IMR-90 (cell line): ENCODE measurements around the gene TAS2R10. TPM values are rescaled to one million over a fixed set of nuclear protein-coding genes. Genes with fewer than 3 reads are reported as not detected.

Experiments
- ATAC-seq: fragments of 200-7000 bp; cut with Tn5 transposase; 2 replicates; pipeline ENCODE4 v1.9.1; 2020; ENCODE audit warnings: low read depth, mild to moderate bottlenecking, moderate library complexity
- BruUV-seq: library from RNA; stranded (reverse); fragments of 400-500 nt; replicated peaks from 2 replicates; lab custom pipeline; 2021; lab: Mats Ljungman, UMichigan
- CTCF ChIA-PET: fragments of 300-600 bp; formaldehyde crosslinking; extraction: SDS; loops from one replicate; lab custom pipeline; 2021; ENCODE audit warnings: antibody characterized with exemption; lab: Yijun Ruan, JAX
- POLR2A ChIA-PET: fragments of 300-600 bp; sonication (Branson Sonifier 250); formaldehyde crosslinking; loops from one replicate; lab custom pipeline; 2022; ENCODE audit warnings: antibody characterized with exemption; ENCODE audit not compliant: unreplicated experiment; lab: Charles Lee
- DNase-seq: peaks from one replicate; pipeline ENCODE4 v3.0.0; 2013
- H2AFZ ChIP-seq: replicated peaks from 2 replicates; pipeline ENCODE3; 2013; ENCODE audit warnings: low read length, mild to moderate bottlenecking; ENCODE audit not compliant: poor library complexity
- H2AK5ac ChIP-seq: 2 replicates; pipeline ENCODE4 v1.6.1; 2013; ENCODE audit warnings: low read depth, low read length, inconsistent platforms
- H2AK9ac ChIP-seq: replicated peaks from 2 replicates; pipeline ENCODE3; 2013; ENCODE audit warnings: mild to moderate bottlenecking, low read depth, low read length, moderate library complexity; ENCODE audit not compliant: poor library complexity
- H2BK120ac ChIP-seq: 2 replicates; pipeline ENCODE4 v1.6.1; 2013; ENCODE audit warnings: low read depth, low read length, inconsistent platforms
- H2BK15ac ChIP-seq: 3 replicates; pipeline ENCODE4 v1.6.1; 2013; ENCODE audit warnings: low read depth, low read length, inconsistent platforms
- H2BK20ac ChIP-seq: 2 replicates; pipeline ENCODE4 v1.6.1; 2013; ENCODE audit warnings: low read depth, mild to moderate bottlenecking, inconsistent platforms, low read length, moderate library complexity
- H2BK5ac ChIP-seq: 2 replicates; pipeline ENCODE4 v1.6.1; 2013; ENCODE audit warnings: mild to moderate bottlenecking, low read depth, low read length, inconsistent platforms; ENCODE audit not compliant: poor library complexity, severe bottlenecking
- H3K14ac ChIP-seq: replicated peaks from 2 replicates; pipeline ENCODE4 v1.6.1; 2013; ENCODE audit warnings: low read depth, low read length, inconsistent platforms
- H3K18ac ChIP-seq: 2 replicates; pipeline ENCODE4 v1.6.1; 2013; ENCODE audit warnings: low read depth, low read length, control low read depth
- H3K23ac ChIP-seq: 2 replicates; pipeline ENCODE4 v1.6.1; 2013; ENCODE audit warnings: low read depth, low read length, inconsistent platforms
- H3K27ac ChIP-seq: 2 replicates; pipeline ENCODE4 v1.5.1; 2013; ENCODE audit warnings: mild to moderate bottlenecking, control low read depth, low read length; ENCODE audit not compliant: insufficient read depth
- H3K27me3 ChIP-seq: 2 replicates; pipeline ENCODE4 v1.6.1; 2013; ENCODE audit warnings: low read length; ENCODE audit not compliant: control insufficient read depth, insufficient read depth
- H3K36me3 ChIP-seq: 2 replicates; pipeline ENCODE4 v1.6.1; 2013; ENCODE audit warnings: low read length, mixed read lengths; ENCODE audit not compliant: control insufficient read depth, insufficient read depth
- H3K4ac ChIP-seq: 2 replicates; pipeline ENCODE4 v1.6.1; 2013; ENCODE audit warnings: low read depth, low read length, inconsistent platforms
- H3K4me1 ChIP-seq: 2 replicates; pipeline ENCODE4 v1.6.1; 2013; ENCODE audit warnings: low read length, mixed read lengths; ENCODE audit not compliant: control insufficient read depth, insufficient read depth
- H3K4me2 ChIP-seq: 2 replicates; pipeline ENCODE4 v1.6.1; 2013; ENCODE audit warnings: low read depth, mild to moderate bottlenecking, control low read depth, low read length, moderate library complexity
- H3K4me3 ChIP-seq: 2 replicates; pipeline ENCODE4 v1.5.1; 2013; ENCODE audit warnings: low read depth, mild to moderate bottlenecking, control low read depth, low read length, moderate library complexity; ENCODE audit not compliant: insufficient read depth
- H3K56ac ChIP-seq: 2 replicates; pipeline ENCODE4 v1.6.1; 2013; ENCODE audit warnings: low read length, inconsistent platforms; ENCODE audit not compliant: insufficient read depth; ENCODE audit errors: extremely low read depth
- H3K79me1 ChIP-seq, 2 experiments: 2 replicates each; pipeline ENCODE4 v1.6.1; 2013; ENCODE audit warnings: low read length in 2 of 2, inconsistent platforms in 1 of 2, low read depth in 1 of 2
- H3K9ac ChIP-seq: 2 replicates; pipeline ENCODE4 v1.6.1; 2013; ENCODE audit warnings: low read depth, low read length, control low read depth
- H3K9me1 ChIP-seq: 2 replicates; pipeline ENCODE4 v1.6.1; 2013; ENCODE audit warnings: low read length, inconsistent platforms; ENCODE audit not compliant: insufficient read depth
- H3K9me3 ChIP-seq: 2 replicates; pipeline ENCODE4 v1.6.1; 2013; ENCODE audit warnings: low read length; ENCODE audit not compliant: control insufficient read depth, insufficient read depth
- H4K20me1 ChIP-seq: 2 replicates; pipeline ENCODE4 v1.6.1; 2013; ENCODE audit warnings: low read length, inconsistent platforms; ENCODE audit not compliant: insufficient read depth
- H4K5ac ChIP-seq: 2 replicates; pipeline ENCODE4 v1.6.1; 2013; ENCODE audit warnings: mild to moderate bottlenecking, low read depth, low read length, control low read depth
- H4K8ac ChIP-seq, 2 experiments: 2 replicates each; pipeline ENCODE4 v1.6.1; 2013; ENCODE audit warnings: low read depth in 2 of 2, low read length in 2 of 2, control low read depth in 1 of 2, inconsistent platforms in 1 of 2
- H4K91ac ChIP-seq: 2 replicates; pipeline ENCODE4 v1.6.1; 2013; ENCODE audit warnings: low read depth, low read length, inconsistent platforms; ENCODE audit not compliant: insufficient read depth
- BHLHE40 ChIP-seq: fragments of 150-350 bp; IDR thresholded peaks from 2 replicates; pipeline ENCODE4 v1.6.1; 2016; ENCODE audit warnings: mild to moderate bottlenecking, low read depth, low read length
- CHD1 ChIP-seq: IDR thresholded peaks from 2 replicates; pipeline ENCODE4 v1.6.1; 2012; ENCODE audit warnings: low read depth, low read length, improper control_type of control experiment
- ELK1 ChIP-seq: fragments of 150-350 bp; IDR thresholded peaks from 2 replicates; pipeline ENCODE4 v1.6.1; 2016; ENCODE audit warnings: low read depth, mild to moderate bottlenecking, low read length, moderate library complexity, borderline replicate concordance
- FOS ChIP-seq: fragments of 150-350 bp; IDR thresholded peaks from 2 replicates; pipeline ENCODE4 v1.6.1; 2016; ENCODE audit warnings: low read depth, low read length
- MAFK ChIP-seq: IDR thresholded peaks from 2 replicates; pipeline ENCODE4 v1.6.1; 2012; ENCODE audit warnings: low read depth, low read length, improper control_type of control experiment
- MAZ ChIP-seq: IDR thresholded peaks from 2 replicates; pipeline ENCODE4 v1.6.1; 2012; ENCODE audit warnings: low read depth, mild to moderate bottlenecking, low read length, improper control_type of control experiment, moderate library complexity, borderline replicate concordance
- MXI1 ChIP-seq: IDR thresholded peaks from 2 replicates; pipeline ENCODE4 v1.6.1; 2012; ENCODE audit warnings: low read depth, mild to moderate bottlenecking, low read length, moderate library complexity, borderline replicate concordance
- POLR2A ChIP-seq: IDR thresholded peaks from 2 replicates; pipeline ENCODE4 v1.6.1; 2012; ENCODE audit warnings: mild to moderate bottlenecking, low read depth, low read length
- RAD21 ChIP-seq: IDR thresholded peaks from 2 replicates; pipeline ENCODE4 v1.6.1; 2012; ENCODE audit warnings: low read length, improper control_type of control experiment
- RCOR1 ChIP-seq: IDR thresholded peaks from 2 replicates; pipeline ENCODE4 v1.6.1; 2012; ENCODE audit warnings: mild to moderate bottlenecking, low read length, improper control_type of control experiment; ENCODE audit not compliant: insufficient replicate concordance
- RFX5 ChIP-seq: IDR thresholded peaks from 2 replicates; pipeline ENCODE4 v1.8.0; 2012; ENCODE audit warnings: low read depth, mild to moderate bottlenecking, low read length, moderate library complexity
- SMC3 ChIP-seq: fragments of 150-350 bp; IDR thresholded peaks from 2 replicates; pipeline ENCODE4 v1.6.1; 2016; ENCODE audit warnings: low read depth, mild to moderate bottlenecking, antibody characterized with exemption, low read length, moderate library complexity
- USF2 ChIP-seq: fragments of 150-350 bp; IDR thresholded peaks from 2 replicates; pipeline ENCODE4 v1.6.1; 2017; ENCODE audit warnings: mild to moderate bottlenecking, antibody characterized with exemption, low read length, low read depth
- dilution Hi-C: fragments of 300-500 bp; cut with HindIII; formaldehyde crosslinking; loops from one replicate; pipeline ENCODE4 v1.14.3; 2018; ENCODE audit warnings: low sequenced_read_pairs; ENCODE audit not compliant: unreplicated experiment
- in situ Hi-C: fragments of 300-500 bp; cut with MboI; formaldehyde crosslinking; loops from 3 replicates; pipeline ENCODE4 v1.14.3; 2019; ENCODE audit warnings: low sequenced_read_pairs, inconsistent platforms, mixed read lengths
- intact Hi-C: fragments of 100-400 bp; cut with micrococcal nuclease; formaldehyde crosslinking; loops from 2 replicates; pipeline ENCODE4 v1.10.0; 2022
- polyA plus RNA-seq, 3 experiments: library from polyadenylated mRNA; depleted of rRNA; stranded (reverse); fragments of >200 nt; gene quantifications; 2 replicates each; pipeline ENCODE4 v1.2.3, GENCODE V29; 2012; ENCODE audit warnings: low replicate concordance in 1 of 3
- total RNA-seq: library from RNA; depleted of rRNA; stranded (reverse); fragments of >200 nt; gene quantifications from 2 replicates; pipeline ENCODE4 v1.2.3, GENCODE V29; 2012

The TAS2R10 gene
- total and polyA plus RNA-seq, 2 of the 4 experiments (the other 2 are of a cell fraction): 0.07 to 0.36 TPM

GRCh38 chr12:10810068-10810467 lies 16.1 kb downstream of the TAS2R10 start, which contains the start of gene TAS2R9:
TSS of gene TAS2R9 (minus strand) at chr12:10810168. CDS start at chr12:10810075, 93 bp downstream.
- Histone ChIP-seq H3K9me1 (no peaks in the 10 kb centered on the region), H3K9me3 (no peaks in the 10 kb centered on the region), H2BK5ac (no peak within 1 kb of the TSS), H2AK5ac (no peak within 1 kb of the TSS), H3K27me3 (no peaks in the 10 kb centered on the region; the same call in 1 of the 2 replicates), H3K14ac (no peak within 1 kb of the TSS), H4K91ac (no peak within 1 kb of the TSS), H3K18ac (no peak within 1 kb of the TSS), H4K8ac (no peak within 1 kb of the TSS), H4K20me1 (no peaks in the 10 kb centered on the region), H2BK20ac (no peak within 1 kb of the TSS), H3K23ac (no peak within 1 kb of the TSS), H3K36me3 (no peaks in the 10 kb centered on the region), H4K5ac (no peak within 1 kb of the TSS), H2BK120ac (no peak within 1 kb of the TSS), H3K4me2 (no peak within 1 kb of the TSS), H2AK9ac (no peak within 1 kb of the TSS), H3K9ac (no peak within 1 kb of the TSS), H2BK15ac (no peak within 1 kb of the TSS), H3K79me1 (no peaks in the 10 kb centered on the region), H3K4ac (no peak within 1 kb of the TSS), H3K4me1 (no peaks in the 10 kb centered on the region), H2AFZ (no peak within 1 kb of the TSS), H3K56ac (no peak within 1 kb of the TSS), H3K27ac (no peak within 1 kb of the TSS), H3K4me3 (no peak within 1 kb of the TSS)
- ChIA-PET CTCF (interaction anchor here (0.8 kb wide), 1 partner anchor 371 kb away, joined by 3 read pairs; no protein-coding TSS in a partner anchor), POLR2A (no interaction called here)
- in situ Hi-C loops (no loop called here), dilution Hi-C loops (no loop called here), intact Hi-C loops (no loop called here)
- DNase-seq: no peak
- ATAC-seq: no peak
- no peak for TF ChIP-seq FOS
- TF ChIP-seq MXI1: no peak
- TF ChIP-seq POLR2A: no peak
- no peak for TF ChIP-seq MAFK
- TF ChIP-seq MAZ: no peak
- TF ChIP-seq ELK1: no peak
- TF ChIP-seq SMC3: no peak
- TF ChIP-seq RAD21: no peak
- no peak for TF ChIP-seq RFX5
- TF ChIP-seq BHLHE40: no peak
- TF ChIP-seq RCOR1: no peak
- TF ChIP-seq USF2: no peak
- no peak for TF ChIP-seq CHD1
- no TSS peak for BruUV-seq
